OCI-LY3 (cell line): ENCODE results near the gene CPED1.

Source experiments
- H2AFZ ChIP-seq: fragments of 200-600, 300-600 bp; shearing (Covaris generic); 2 replicates; pipeline ENCODE4 v1.6.0; 2014; ENCODE audit warnings: antibody characterized with exemption, low read depth, low read length
- H3K27ac ChIP-seq: fragments of 200-600, 300-600 bp; sonication (generic); 2 replicates; pipeline ENCODE4 v1.5.1; 2014; ENCODE audit warnings: mild to moderate bottlenecking, low read length, moderate library complexity, mixed read lengths
- H3K27me3 ChIP-seq: fragments of 200-600, 300-600 bp; sonication (generic); 2 replicates; pipeline ENCODE4 v1.6.1; 2014; ENCODE audit warnings: low read depth, low read length, mixed read lengths
- H3K36me3 ChIP-seq: fragments of 200-600, 300-600 bp; sonication (generic); replicated peaks from 2 replicates; pipeline ENCODE3; 2014; ENCODE audit warnings: low read depth, low read length, mixed read lengths
- H3K4me1 ChIP-seq: fragments of 300-600, 200-600 bp; sonication (generic); 2 replicates; pipeline ENCODE4 v1.6.1; 2014; ENCODE audit warnings: low read length, mixed read lengths
- H3K4me2 ChIP-seq: fragments of 200-600, 300-600 bp; sonication (generic); 2 replicates; pipeline ENCODE4 v1.6.1; 2014; ENCODE audit warnings: low read length, mixed read lengths
- H3K4me3 ChIP-seq: fragments of 300-600, 200-600 bp; sonication (generic); 2 replicates; pipeline ENCODE4 v1.5.1; 2014; ENCODE audit warnings: antibody characterized with exemption, mild to moderate bottlenecking, low read length, moderate library complexity
- H3K79me2 ChIP-seq: fragments of 300-600, 200-600 bp; shearing (Covaris generic); 2 replicates; pipeline ENCODE4 v1.6.1; 2014; ENCODE audit warnings: mild to moderate bottlenecking, low read length, mixed read lengths
- H3K9ac ChIP-seq: fragments of 300-600, 200-600 bp; shearing (Covaris generic); 2 replicates; pipeline ENCODE4 v1.6.0; 2014; ENCODE audit warnings: mild to moderate bottlenecking, low read length, moderate library complexity
- H3K9me3 ChIP-seq: fragments of 200-600, 300-600 bp; shearing (Covaris generic); 2 replicates; pipeline ENCODE4 v1.6.1; 2014; ENCODE audit warnings: low read length, mixed read lengths; ENCODE audit not compliant: insufficient read depth
- H4K20me1 ChIP-seq: fragments of 200-600, 300-600 bp; sonication (generic); 2 replicates; pipeline ENCODE4 v1.6.1; 2016; ENCODE audit warnings: low read length, mixed read lengths; ENCODE audit not compliant: insufficient read depth
- EZH2phosphoT487 ChIP-seq: fragments of 200-600 bp; shearing (Covaris generic); IDR thresholded peaks from 2 replicates; pipeline ENCODE4 v1.6.1; 2018; ENCODE audit warnings: antibody characterized with exemption, mixed run types, low read depth
- TF ChIP-seq, protein P1 (sequence below): fragments of 200-600, 300-600 bp; sonication (generic); IDR thresholded peaks from 2 replicates; pipeline ENCODE4 v1.5.1; 2014; ENCODE audit warnings: antibody characterized with exemption, low read length, low read depth

Gene CPED1

DNA sequence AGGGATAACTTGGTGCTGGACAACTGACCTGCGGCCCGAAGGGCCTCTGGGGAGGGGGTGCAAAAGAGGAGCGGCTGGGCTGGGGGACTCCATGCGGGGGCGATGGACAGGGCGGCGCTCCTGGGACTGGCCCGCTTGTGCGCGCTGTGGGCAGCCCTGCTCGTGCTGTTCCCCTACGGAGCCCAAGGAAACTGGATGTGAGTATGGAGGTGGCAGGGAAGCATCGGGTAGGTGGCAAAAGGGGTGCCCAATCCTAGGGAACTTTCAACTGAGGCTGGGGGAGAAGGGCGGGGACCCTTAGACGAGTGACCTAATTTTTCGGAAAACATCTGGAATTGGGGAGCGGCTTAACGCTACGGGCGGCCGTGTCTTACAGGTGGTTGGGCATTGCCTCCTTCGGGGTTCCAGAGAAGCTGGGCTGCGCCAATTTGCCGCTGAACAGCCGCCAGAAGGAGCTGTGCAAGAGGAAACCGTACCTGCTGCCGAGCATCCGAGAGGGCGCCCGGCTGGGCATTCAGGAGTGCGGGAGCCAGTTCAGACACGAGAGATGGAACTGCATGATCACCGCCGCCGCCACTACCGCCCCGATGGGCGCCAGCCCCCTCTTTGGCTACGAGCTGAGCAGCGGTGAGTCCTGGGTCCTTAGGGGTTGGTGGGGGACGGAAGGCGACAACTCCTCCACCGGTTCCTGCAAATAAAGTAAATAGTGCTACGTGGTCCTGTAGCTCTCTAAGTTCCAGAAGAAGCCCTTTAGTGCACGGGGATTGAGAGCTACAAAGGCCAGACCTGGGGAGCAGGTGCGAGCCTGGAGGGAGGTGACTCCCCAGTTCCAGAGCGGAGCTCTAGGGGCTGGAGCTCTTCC, 340.9 kb downstream of the CPED1 start:
- TF ChIP-seq, protein P1, sequence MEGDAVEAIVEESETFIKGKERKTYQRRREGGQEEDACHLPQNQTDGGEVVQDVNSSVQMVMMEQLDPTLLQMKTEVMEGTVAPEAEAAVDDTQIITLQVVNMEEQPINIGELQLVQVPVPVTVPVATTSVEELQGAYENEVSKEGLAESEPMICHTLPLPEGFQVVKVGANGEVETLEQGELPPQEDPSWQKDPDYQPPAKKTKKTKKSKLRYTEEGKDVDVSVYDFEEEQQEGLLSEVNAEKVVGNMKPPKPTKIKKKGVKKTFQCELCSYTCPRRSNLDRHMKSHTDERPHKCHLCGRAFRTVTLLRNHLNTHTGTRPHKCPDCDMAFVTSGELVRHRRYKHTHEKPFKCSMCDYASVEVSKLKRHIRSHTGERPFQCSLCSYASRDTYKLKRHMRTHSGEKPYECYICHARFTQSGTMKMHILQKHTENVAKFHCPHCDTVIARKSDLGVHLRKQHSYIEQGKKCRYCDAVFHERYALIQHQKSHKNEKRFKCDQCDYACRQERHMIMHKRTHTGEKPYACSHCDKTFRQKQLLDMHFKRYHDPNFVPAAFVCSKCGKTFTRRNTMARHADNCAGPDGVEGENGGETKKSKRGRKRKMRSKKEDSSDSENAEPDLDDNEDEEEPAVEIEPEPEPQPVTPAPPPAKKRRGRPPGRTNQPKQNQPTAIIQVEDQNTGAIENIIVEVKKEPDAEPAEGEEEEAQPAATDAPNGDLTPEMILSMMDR = peak; percentile 15; the same call in 1 of the 2 replicates
- no peak for TF ChIP-seq EZH2phosphoT487
- H3K79me2 ChIP-seq = no peaks in the 10 kb centered on the region
- H2AFZ ChIP-seq = peak overlapping the region; percentile 89
- H3K27ac ChIP-seq = no peak overlapping the region
- H3K9me3 ChIP-seq = no peaks in the 10 kb centered on the region
- peak overlapping the region; percentile 99 for H3K4me2 ChIP-seq
- no peaks in the 10 kb centered on the region for H4K20me1 ChIP-seq
- peaks cover 31% of the 10 kb centered on the region for H3K27me3 ChIP-seq
- peak overlapping the region; percentile 81 for H3K4me3 ChIP-seq
- H3K4me1 ChIP-seq = no peaks in the 10 kb centered on the region
- no peaks in the 10 kb centered on the region for H3K36me3 ChIP-seq
- H3K9ac ChIP-seq = peak overlapping the region; percentile 48

DNA sequence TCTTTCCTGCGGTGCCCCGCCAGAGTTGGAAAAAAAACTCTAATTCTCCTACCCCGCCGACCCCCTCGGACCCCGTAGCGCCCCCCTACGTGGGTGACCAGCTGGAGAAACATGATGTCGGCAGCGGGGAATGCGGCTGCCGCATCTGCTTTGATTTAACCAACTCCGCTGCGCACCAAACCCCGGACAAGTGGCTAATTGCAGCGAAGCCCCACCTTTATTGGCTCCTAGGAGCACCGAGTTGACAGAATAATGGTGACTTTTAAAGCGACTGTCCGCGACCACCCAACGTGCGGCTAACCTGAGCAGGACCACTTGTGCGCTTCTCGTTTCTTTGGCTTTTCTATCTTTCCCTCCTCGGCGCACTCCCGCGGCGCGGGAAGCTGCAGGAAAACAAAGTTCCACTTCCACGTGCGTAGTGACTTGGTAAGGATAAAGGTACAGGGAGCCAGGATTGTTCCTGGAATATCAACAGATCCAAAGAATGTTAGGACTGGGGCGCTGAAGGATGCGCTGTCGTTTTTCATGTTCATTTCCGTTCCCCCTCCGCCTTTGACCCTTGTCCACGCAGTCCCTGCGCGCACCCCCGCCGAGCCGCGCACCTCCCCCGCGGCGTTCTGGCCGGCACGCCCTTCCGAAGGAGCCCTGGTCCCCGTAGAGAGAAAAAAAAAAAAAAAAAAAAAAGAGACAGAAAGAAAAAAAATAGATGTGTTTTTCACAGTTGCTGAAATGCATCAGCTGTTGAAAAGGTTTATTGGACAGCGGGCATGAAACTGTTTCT, 341.7 kb downstream of the CPED1 start:
- peaks cover 32% of the 10 kb centered on the region for H3K27me3 ChIP-seq
- H3K9me3 ChIP-seq = no peaks in the 10 kb centered on the region
- peak overlapping the region; percentile 89 for H2AFZ ChIP-seq
- no peaks in the 10 kb centered on the region for H3K4me1 ChIP-seq
- peak overlapping the region; percentile 48 for H3K9ac ChIP-seq
- peak overlapping the region; percentile 99 for H3K4me2 ChIP-seq
- TF ChIP-seq, protein P1 = no peak
- peak; percentile 52; the same call in 1 of the 2 replicates for TF ChIP-seq EZH2phosphoT487
- no peaks in the 10 kb centered on the region for H3K79me2 ChIP-seq
- H4K20me1 ChIP-seq = no peaks in the 10 kb centered on the region
- no peaks in the 10 kb centered on the region for H3K36me3 ChIP-seq
- no peak overlapping the region for H3K27ac ChIP-seq
- H3K4me3 ChIP-seq = peak overlapping the region; percentile 81

DNA sequence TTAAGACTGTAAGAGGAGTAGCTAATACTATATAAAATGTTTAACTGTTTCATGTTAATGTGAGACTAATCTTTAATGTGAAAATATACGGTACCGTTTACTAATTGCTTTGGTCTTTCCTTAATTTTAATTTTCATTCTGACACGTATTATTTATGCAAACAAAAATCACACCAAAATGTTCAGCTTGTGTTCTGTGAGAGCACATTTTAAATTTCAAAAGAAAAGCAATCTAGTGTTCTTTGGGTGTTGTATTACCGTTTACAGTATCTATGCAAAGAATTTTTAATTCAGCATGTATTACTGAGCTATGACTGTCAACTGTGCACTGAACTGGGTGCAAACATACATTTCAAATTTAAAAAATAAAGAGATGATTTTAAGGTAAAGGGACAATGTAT, 342.5 kb downstream of the CPED1 start:
- Histone ChIP-seq H3K36me3 (no peaks in the 10 kb centered on the region), H3K4me2 (no peak overlapping the region; the same call in 1 of the 2 replicates), H4K20me1 (no peaks in the 10 kb centered on the region), H3K27ac (no peak overlapping the region), H3K9me3 (no peaks in the 10 kb centered on the region), H3K4me1 (no peaks in the 10 kb centered on the region), H3K4me3 (no peak overlapping the region), H3K9ac (no peak overlapping the region), H3K79me2 (no peaks in the 10 kb centered on the region), H3K27me3 (peaks cover 34% of the 10 kb centered on the region), H2AFZ (no peak overlapping the region)
- TF ChIP-seq, protein P1 = no peak
- TF ChIP-seq EZH2phosphoT487 = no peak

DNA sequence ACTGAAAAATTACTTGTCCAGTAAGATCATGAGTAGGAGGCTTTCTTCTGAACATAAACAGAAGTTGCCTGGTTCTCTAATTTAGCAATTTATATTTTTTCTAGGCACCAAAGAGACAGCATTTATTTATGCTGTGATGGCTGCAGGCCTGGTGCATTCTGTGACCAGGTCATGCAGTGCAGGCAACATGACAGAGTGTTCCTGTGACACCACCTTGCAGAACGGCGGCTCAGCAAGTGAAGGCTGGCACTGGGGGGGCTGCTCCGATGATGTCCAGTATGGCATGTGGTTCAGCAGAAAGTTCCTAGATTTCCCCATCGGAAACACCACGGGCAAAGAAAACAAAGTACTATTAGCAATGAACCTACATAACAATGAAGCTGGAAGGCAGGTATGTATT, 343.1 kb downstream of the CPED1 start:
- H3K36me3 ChIP-seq = no peaks in the 10 kb centered on the region
- H3K9me3 ChIP-seq = no peaks in the 10 kb centered on the region
- no peak overlapping the region for H3K4me2 ChIP-seq
- no peak overlapping the region for H3K4me3 ChIP-seq
- H3K27ac ChIP-seq = no peak overlapping the region
- H3K27me3 ChIP-seq = peaks cover 34% of the 10 kb centered on the region
- H4K20me1 ChIP-seq = no peaks in the 10 kb centered on the region
- no peaks in the 10 kb centered on the region for H3K4me1 ChIP-seq
- H3K79me2 ChIP-seq = no peaks in the 10 kb centered on the region
- TF ChIP-seq, protein P1 = no peak
- no peak for TF ChIP-seq EZH2phosphoT487
- H2AFZ ChIP-seq = no peak overlapping the region
- H3K9ac ChIP-seq = no peak overlapping the region
